K562 (cell line): ENCODE measurements around the gene MAML1. TPM values are rescaled to one million over a fixed set of nuclear protein-coding genes. Genes with fewer than 3 reads are reported as not detected.

ENCODE experiments used
- CBX5 ChIP-seq: IDR thresholded peaks from 2 replicates; pipeline ENCODE4 v1.6.1; 2014; ENCODE audit warnings: low read depth, borderline replicate concordance
- CHD1 ChIP-seq: fragments of 200-600 bp; sonication (generic); IDR thresholded peaks from one replicate; pipeline ENCODE4 v1.6.1; 2012; ENCODE audit warnings: mild to moderate bottlenecking, moderate library complexity, low read length, inconsistent platforms
- GABPA ChIP-seq: fragments of 200-800 bp; sonication (Bioruptor generic); conservative IDR thresholded peaks from 2 replicates; pipeline ENCODE4 v1.6.1; 2016; ENCODE audit warnings: low read depth, missing genetic modification characterization, missing compliant biosample characterization
- KLF16 ChIP-seq: IDR thresholded peaks from 2 replicates; pipeline ENCODE4 v1.6.1; 2016; ENCODE audit warnings: antibody characterized with exemption
- MAZ ChIP-seq, 2 experiments: fragments of 450-650 bp in 1 of 2; sonication (generic) in 1 of 2; formaldehyde crosslinking; IDR thresholded peaks in 1 of 2; conservative IDR thresholded peaks in 1 of 2; 2 replicates each; pipeline versions ENCODE4 v1.4.0 to v1.5.0; 2020; ENCODE audit warnings: mild to moderate bottlenecking in 1 of 2, missing genetic modification reagents in 1 of 2
- NFRKB ChIP-seq: fragments of 450-650 bp; IDR thresholded peaks from 2 replicates; pipeline ENCODE4 v1.6.1; 2016; ENCODE audit warnings: low read depth
- REST ChIP-seq, 2 experiments: fragments of 450-650 bp; formaldehyde crosslinking in 1 of 2; IDR thresholded peaks; 2 replicates each; pipeline versions ENCODE4 v1.4.0 to v1.6.1; 2014 to 2020; ENCODE audit warnings: mild to moderate bottlenecking in 2 of 2, borderline replicate concordance in 1 of 2, low read depth in 1 of 2
- SIN3A ChIP-seq, 2 experiments: fragments of 150-350 bp in 1 of 2; IDR thresholded peaks; 2 replicates each; pipeline ENCODE4 v1.6.1; 2011 to 2016; ENCODE audit warnings: borderline replicate concordance in 2 of 2, low read depth in 2 of 2, low read length in 2 of 2, mild to moderate bottlenecking in 2 of 2, moderate library complexity in 2 of 2; ENCODE audit not compliant: control insufficient read depth in 1 of 2
- SMAD4 ChIP-seq: fragments of 250-450 bp; sonication (Bioruptor Pico); conservative IDR thresholded peaks from 2 replicates; pipeline ENCODE4 v1.8.0; 2021; ENCODE audit warnings: inconsistent platforms, mild to moderate bottlenecking, moderate library complexity
- SRF ChIP-seq, 2 experiments: fragments of 250-450, 450-650 bp in 1 of 2; sonication (Bioruptor Pico) in 1 of 2; sonication (generic) in 1 of 2; formaldehyde crosslinking; IDR thresholded peaks; 2 replicates each; pipeline versions ENCODE4 v1.5.0 to v1.5.1; 2020 to 2022; ENCODE audit warnings: mild to moderate bottlenecking in 1 of 2, missing genetic modification reagents in 1 of 2
- TAF1 ChIP-seq: IDR thresholded peaks from 2 replicates; pipeline ENCODE4 v1.6.1; 2011; ENCODE audit warnings: mild to moderate bottlenecking, low read length, moderate library complexity; ENCODE audit not compliant: insufficient read depth, control insufficient read depth, severe bottlenecking; ENCODE audit errors: extremely low read depth
- VEZF1 ChIP-seq: fragments of 200-800 bp; sonication (Bioruptor generic); IDR thresholded peaks from 2 replicates; pipeline ENCODE4 v1.6.1; 2017; ENCODE audit warnings: missing genetic modification characterization, missing compliant biosample characterization
- ZBTB17 ChIP-seq: fragments of 450-650 bp; formaldehyde crosslinking; IDR thresholded peaks from 2 replicates; pipeline ENCODE4 v1.4.0; 2020; ENCODE audit warnings: mild to moderate bottlenecking
- ZNF232 ChIP-seq: sonication (generic); formaldehyde crosslinking; IDR thresholded peaks from 2 replicates; pipeline ENCODE4 v1.8.0; 2022; ENCODE audit warnings: mild to moderate bottlenecking, missing genetic modification reagents
- ZNF511 ChIP-seq: sonication (generic); formaldehyde crosslinking; IDR thresholded peaks from 2 replicates; pipeline ENCODE4 v1.8.0; 2022; ENCODE audit warnings: mild to moderate bottlenecking, missing genetic modification reagents
- ZNF785 ChIP-seq: fragments of 250-450 bp; sonication (Bioruptor Pico); IDR thresholded peaks from 2 replicates; pipeline ENCODE4 v1.4.0; 2020; ENCODE audit warnings: mild to moderate bottlenecking
- polyA plus RNA-seq, 8 experiments: library from polyadenylated mRNA; depleted of rRNA in 4 of 8; stranded (reverse) in 5 of 8; unstranded in 3 of 8; fragments of >200 nt; fragmentation: Nextera tagmentation in 2 of 8; fragmentation: Illumina TruSeq in 1 of 8; extraction: Ambion mirVana in 2 of 8; extraction: Trizol in 1 of 8; gene quantifications; 2 replicates each; pipeline versions ENCODE4 v1.2.1 to v1.2.3, GENCODE V29; 2011 to 2014; ENCODE audit warnings: inconsistent platforms in 1 of 8, missing spikeins in 1 of 8
- total RNA-seq, 7 experiments: library from RNA; depleted of rRNA in 6 of 7; stranded (reverse); fragments of >200 nt in 6 of 7; fragmentation: Illumina TruSeq in 2 of 7; extraction: Trizol in 2 of 7; gene quantifications; 2 replicates each; pipeline versions ENCODE4 v1.2.1 to v1.2.3, GENCODE V29; 2011 to 2021; ENCODE audit warnings: low replicate concordance in 1 of 7

Gene MAML1
- total and polyA plus RNA-seq, 9 of the 15 experiments (the other 6 are each of a cell fraction or from before 2014, with no cell fraction given) = 0.32 to 18.4 (median 7.0) TPM

- TF ChIP-seq TAF1 (peak; percentile 74), SRF (CRISPR knock-in tag; IDR thresholded peaks at IDR 0.05) (0 out of 4 replicates have a peak, but pooled peaks of 1 of the 2 experiments have one; percentile 0), SMAD4 (CRISPR knock-in tag) (peak; percentile 14), ZNF511 (peak; percentile 73; the same call in 1 of the 2 replicates), KLF16 (no peak), MAZ (CRISPR knock-in tag; conservative IDR thresholded peaks at IDR 0.05 in 1 of 2, IDR thresholded peaks at IDR 0.05 in 1 of 2) (peak; percentile 5; a peak in 2 of 4 replicates), CHD1 (peak; percentile 33), VEZF1 (CRISPR knock-in tag) (peak; percentile 13; the same call in 1 of the 2 replicates), SIN3A (IDR thresholded peaks at IDR 0.05; ENCODE audit: borderline replicate concordance in 2 of 2, control insufficient read depth in 1 of 2, low read depth in 2 of 2, low read length in 2 of 2) (peak; percentile 46 to 66; a peak in 2 of 4 replicates), ZBTB17 (CRISPR knock-in tag) (peak; percentile 49; the same call in 1 of the 2 replicates), GABPA (tag) (peak; percentile 49; the same call in 1 of the 2 replicates), REST (IDR thresholded peaks at IDR 0.05; ENCODE audit: borderline replicate concordance) (peak; percentile 35), REST (CRISPR knock-in tag; IDR thresholded peaks at IDR 0.05; ENCODE audit: low read depth) (peak; percentile 63; the same call in 1 of the 2 replicates), NFRKB (no peak; the same call in 1 of the 2 replicates), CBX5 (no peak), ZNF232 (CRISPR knock-in tag) (peak; percentile 90; the same call in 1 of the 2 replicates), ZNF785 (CRISPR knock-in tag) (no peak)
Observed at GRCh38 chr5:179698935-179699615, 33.5 kb upstream of the MAML1 start, which contains the start of gene CANX (continued).
